Epithelial cell of esophagus (primary cell): ENCODE data around the gene C6orf141.

Experiments
- DNase-seq: peaks from one replicate; pipeline ENCODE4 v3.0.0; 2010; ENCODE audit warnings: low read depth
- H3K4me3 ChIP-seq: 2 replicates; pipeline ENCODE4 v1.5.1; 2011; ENCODE audit warnings: mild to moderate bottlenecking, low read length, control low read depth
- CTCF ChIP-seq: IDR thresholded peaks from 2 replicates; pipeline ENCODE4 v1.5.1; 2011; ENCODE audit warnings: low read depth, mild to moderate bottlenecking, low read length, control low read depth, inconsistent platforms; ENCODE audit not compliant: insufficient read depth; ENCODE audit errors: missing control alignments

C6orf141 gene

GRCh38 chr6:49535795-49536194 lies 14.7 kb upstream of the C6orf141 start:
- H3K4me3 ChIP-seq: no peak overlapping the region
- no peak for TF ChIP-seq CTCF
- DNase-seq: no peak

- TF ChIP-seq CTCF: no peak
- DNase-seq: no peak
Measured at GRCh38 chr6:49539102-49539501, 11.4 kb upstream of the C6orf141 start.

GRCh38 chr6:49540614-49541013 lies 9.9 kb upstream of the C6orf141 start:
- DNase-seq: peak; percentile 83
- no peak for TF ChIP-seq CTCF
- H3K4me3 ChIP-seq: no peak overlapping the region

More at GRCh38 chr6:49539102-49539501, 11.4 kb upstream of the C6orf141 start:
- no peak overlapping the region for H3K4me3 ChIP-seq

GRCh38 chr6:49541210-49541724 lies 9.2 kb upstream of the C6orf141 start:
- DNase-seq: peak; percentile 92
- H3K4me3 ChIP-seq: no peak overlapping the region
- no peak for TF ChIP-seq CTCF

- no peak overlapping the region for H3K4me3 ChIP-seq
Measured at GRCh38 chr6:49541936-49542335, 8.5 kb upstream of the C6orf141 start.

GRCh38 chr6:49543087-49543858 lies 7.2 kb upstream of the C6orf141 start:
- no peak for DNase-seq
- no peak overlapping the region for H3K4me3 ChIP-seq
- no peak for TF ChIP-seq CTCF

More at GRCh38 chr6:49541936-49542335, 8.5 kb upstream of the C6orf141 start:
- peak; percentile 76 for DNase-seq
- TF ChIP-seq CTCF: no peak

- no peak for DNase-seq
- no peak for TF ChIP-seq CTCF
- H3K4me3 ChIP-seq: no peak overlapping the region
Measured at GRCh38 chr6:49546331-49546730, 4.1 kb upstream of the C6orf141 start.
